ENCODE measurements around the gene ASPG.

DNA sequence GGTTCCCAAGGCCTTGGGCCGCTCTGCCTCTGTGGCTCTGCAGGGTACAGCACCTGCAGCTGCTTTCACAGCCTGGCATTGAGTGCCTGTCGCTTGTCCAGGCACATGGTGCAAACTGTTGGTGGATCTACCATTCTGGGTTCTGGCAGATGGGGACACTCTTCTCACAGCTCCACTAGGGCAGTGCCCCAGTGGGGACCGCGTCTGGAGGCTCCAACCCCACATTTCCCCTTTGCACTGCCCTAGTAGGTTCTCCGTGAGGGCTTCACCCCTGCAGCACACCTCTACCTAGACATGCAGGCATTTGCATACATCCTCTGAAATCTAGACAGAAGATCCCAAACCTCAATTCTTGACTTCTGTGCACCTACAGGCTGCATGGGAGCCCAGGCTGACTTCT is 19.2 kb upstream of the ASPG start:
- TF ChIP-seq, protein P1, sequence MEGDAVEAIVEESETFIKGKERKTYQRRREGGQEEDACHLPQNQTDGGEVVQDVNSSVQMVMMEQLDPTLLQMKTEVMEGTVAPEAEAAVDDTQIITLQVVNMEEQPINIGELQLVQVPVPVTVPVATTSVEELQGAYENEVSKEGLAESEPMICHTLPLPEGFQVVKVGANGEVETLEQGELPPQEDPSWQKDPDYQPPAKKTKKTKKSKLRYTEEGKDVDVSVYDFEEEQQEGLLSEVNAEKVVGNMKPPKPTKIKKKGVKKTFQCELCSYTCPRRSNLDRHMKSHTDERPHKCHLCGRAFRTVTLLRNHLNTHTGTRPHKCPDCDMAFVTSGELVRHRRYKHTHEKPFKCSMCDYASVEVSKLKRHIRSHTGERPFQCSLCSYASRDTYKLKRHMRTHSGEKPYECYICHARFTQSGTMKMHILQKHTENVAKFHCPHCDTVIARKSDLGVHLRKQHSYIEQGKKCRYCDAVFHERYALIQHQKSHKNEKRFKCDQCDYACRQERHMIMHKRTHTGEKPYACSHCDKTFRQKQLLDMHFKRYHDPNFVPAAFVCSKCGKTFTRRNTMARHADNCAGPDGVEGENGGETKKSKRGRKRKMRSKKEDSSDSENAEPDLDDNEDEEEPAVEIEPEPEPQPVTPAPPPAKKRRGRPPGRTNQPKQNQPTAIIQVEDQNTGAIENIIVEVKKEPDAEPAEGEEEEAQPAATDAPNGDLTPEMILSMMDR (IDR thresholded peaks at IDR 0.05; ENCODE audit: low read depth, low read length, poor library complexity, severe bottlenecking), result no peak
- TF ChIP-seq EZH2phosphoT487 (IDR thresholded peaks at IDR 0.05; ENCODE audit: borderline replicate concordance, low read length), result no peak

Data from DOHH2 (cell line).